Activated T-cell treated with anti-CD3 and anti-CD28 coated beads, Interleukin-2, amount 50 U/mL, for 24 hours (primary cell): Measurements from ENCODE around the gene ALK.

Source experiments
- DNase-seq: peaks from one replicate; pipeline ENCODE4 v3.0.0-alpha.2; 2020
- H3K27ac Mint-ChIP-seq: 2 replicates; pipeline ENCODE4 v1.8.0; 2020; ENCODE audit warnings: mild to moderate bottlenecking, mixed read lengths
- H3K27me3 Mint-ChIP-seq: 2 replicates; pipeline ENCODE4 v1.8.0; 2020; ENCODE audit warnings: mixed read lengths
- H3K36me3 Mint-ChIP-seq: 2 replicates; pipeline ENCODE4 v1.8.0; 2020; ENCODE audit warnings: low read depth, mixed read lengths
- H3K4me1 Mint-ChIP-seq: 2 replicates; pipeline ENCODE4 v1.8.0; 2020; ENCODE audit warnings: low read depth, mixed read lengths
- H3K4me3 Mint-ChIP-seq: 2 replicates; pipeline ENCODE4 v1.8.0; 2020; ENCODE audit warnings: mild to moderate bottlenecking, moderate library complexity, mixed read lengths
- H3K9me3 Mint-ChIP-seq: 2 replicates; pipeline ENCODE4 v1.8.0; 2020; ENCODE audit warnings: mixed read lengths

The ALK gene

DNA sequence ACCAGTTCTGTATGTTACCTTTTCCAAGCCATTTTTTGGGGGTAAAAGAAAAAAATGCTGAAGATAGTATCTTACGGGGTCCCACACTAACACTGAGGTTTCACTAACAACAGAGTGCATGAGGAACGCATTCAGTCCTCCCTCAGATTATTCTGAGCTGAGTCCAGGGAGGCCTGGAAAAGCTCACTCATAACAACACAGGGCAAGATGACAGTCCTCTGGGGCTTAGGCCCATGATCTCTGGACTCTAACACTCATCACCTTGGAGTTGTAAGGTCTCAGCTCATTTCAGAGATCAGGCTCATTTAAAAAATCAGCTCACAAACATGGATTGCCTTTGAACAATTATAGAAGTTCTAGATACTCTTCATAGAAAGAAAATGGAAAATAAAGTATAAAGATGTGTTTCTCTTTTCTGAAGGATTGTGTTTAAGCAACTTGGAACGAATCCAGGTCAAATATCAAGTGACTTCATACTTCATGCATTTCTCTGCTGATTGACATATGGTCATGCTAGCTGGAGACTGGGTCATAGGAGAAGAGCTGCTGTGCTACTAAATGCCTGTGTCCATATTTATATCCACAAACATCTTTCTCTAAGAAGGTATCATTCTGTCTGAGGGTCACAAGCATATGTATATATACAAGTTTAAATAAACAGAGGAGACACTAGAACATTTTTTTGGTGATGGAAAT, 265.8 kb downstream of the ALK start:
- H3K27ac Mint-ChIP-seq: no peak overlapping the region
- no peaks in the 10 kb centered on the region for H3K4me1 Mint-ChIP-seq
- no peak for DNase-seq
- H3K36me3 Mint-ChIP-seq: no peaks in the 10 kb centered on the region
- no peak overlapping the region for H3K4me3 Mint-ChIP-seq
- H3K9me3 Mint-ChIP-seq: no peaks in the 10 kb centered on the region
- H3K27me3 Mint-ChIP-seq: peaks cover 53% of the 10 kb centered on the region

DNA sequence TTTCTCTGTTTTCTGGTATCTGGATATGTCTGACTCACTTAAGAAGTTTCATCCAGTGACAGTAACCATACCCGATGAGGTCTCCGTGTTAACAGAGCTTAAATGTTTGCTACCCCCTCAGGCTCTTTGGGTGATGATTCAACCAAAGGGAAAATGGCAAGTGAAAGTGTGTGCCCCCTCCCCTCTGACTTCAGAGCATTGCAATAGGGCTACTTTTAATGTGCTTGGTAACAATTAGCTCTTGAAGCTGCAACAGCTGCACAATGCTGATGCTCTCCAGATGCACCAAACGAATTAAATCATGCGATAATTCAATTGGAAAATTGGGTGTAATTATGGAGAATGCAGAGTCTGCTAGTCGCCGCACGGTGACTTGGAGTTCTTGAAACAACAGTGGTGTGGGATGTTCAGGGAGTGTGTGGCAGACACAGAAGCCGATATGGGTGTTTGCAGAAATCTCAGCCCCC, 270.7 kb downstream of the ALK start:
- Mint-ChIP-seq H3K9me3 (peaks cover 5% of the 10 kb centered on the region), H3K4me1 (no peaks in the 10 kb centered on the region), H3K4me3 (no peak overlapping the region), H3K36me3 (no peaks in the 10 kb centered on the region), H3K27ac (no peak overlapping the region), H3K27me3 (peaks cover 32% of the 10 kb centered on the region)
- DNase-seq: no peak

DNA sequence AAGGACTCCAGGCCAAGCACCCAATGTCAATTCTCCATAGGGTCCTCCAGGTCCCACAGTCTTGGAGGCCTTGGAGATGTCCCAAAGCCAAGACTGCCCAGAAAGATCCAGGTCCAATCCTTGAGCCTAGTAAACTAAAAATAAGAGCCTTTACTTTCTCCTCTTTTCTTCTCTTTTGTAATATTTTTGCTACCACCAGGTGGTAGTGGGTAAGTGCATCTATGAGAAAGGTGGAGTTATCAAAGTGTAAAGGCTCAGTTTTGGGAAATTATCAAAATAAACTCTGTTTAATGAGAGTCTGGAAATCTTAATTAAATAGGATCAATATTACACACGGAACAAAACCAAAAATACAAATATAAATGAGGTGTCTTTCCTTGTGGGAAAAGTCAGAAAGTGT, 276.4 kb downstream of the ALK start:
- Mint-ChIP-seq H3K4me1 (no peaks in the 10 kb centered on the region), H3K27me3 (peaks cover 8% of the 10 kb centered on the region), H3K4me3 (no peak overlapping the region), H3K27ac (no peak overlapping the region), H3K36me3 (no peaks in the 10 kb centered on the region), H3K9me3 (peaks cover 5% of the 10 kb centered on the region)
- no peak for DNase-seq

DNA sequence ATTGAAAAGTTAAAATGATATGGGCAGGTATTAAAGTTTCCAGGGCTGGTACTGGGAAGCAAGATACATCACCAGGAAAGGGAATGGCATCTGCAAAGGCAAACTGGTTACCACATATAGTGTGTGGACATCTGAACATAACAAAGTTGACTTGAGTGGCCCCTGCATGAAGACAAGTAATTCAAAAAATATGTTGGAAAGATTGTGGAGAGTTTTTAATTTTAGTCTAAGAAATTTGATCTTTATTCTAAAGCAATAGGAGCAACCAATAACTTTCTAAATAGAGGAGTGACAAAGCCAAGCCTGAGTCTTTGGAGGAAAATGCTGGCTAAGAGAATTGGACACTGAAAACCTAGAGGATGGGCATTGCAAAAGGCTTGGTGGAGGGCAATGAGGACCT, 278.2 kb downstream of the ALK start:
- Mint-ChIP-seq H3K27ac (no peak overlapping the region), H3K27me3 (peaks cover 15% of the 10 kb centered on the region), H3K9me3 (no peaks in the 10 kb centered on the region), H3K4me1 (no peaks in the 10 kb centered on the region), H3K4me3 (no peak overlapping the region), H3K36me3 (no peaks in the 10 kb centered on the region)
- no peak for DNase-seq

DNA sequence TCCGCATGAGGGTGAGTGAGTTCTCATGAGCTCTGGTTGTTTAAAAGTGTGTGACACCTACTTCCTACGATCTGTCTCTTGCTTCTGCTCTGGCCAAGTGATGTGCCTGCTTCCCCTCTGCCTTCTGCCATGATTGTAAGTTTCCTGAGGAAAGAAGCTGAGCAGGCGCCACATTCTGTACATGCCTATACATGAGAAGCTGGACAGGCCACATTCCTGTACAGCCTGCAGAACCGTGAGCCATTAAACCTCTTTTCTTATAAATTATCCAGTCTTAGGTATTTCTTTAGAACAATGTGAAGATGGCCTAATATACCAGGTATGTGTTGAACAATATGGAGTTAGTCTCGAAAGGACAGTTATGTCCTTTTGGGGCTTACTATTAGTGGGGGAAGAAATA, 281.0 kb downstream of the ALK start:
- no peak overlapping the region for H3K27ac Mint-ChIP-seq
- H3K9me3 Mint-ChIP-seq: no peaks in the 10 kb centered on the region
- no peaks in the 10 kb centered on the region for H3K36me3 Mint-ChIP-seq
- H3K4me1 Mint-ChIP-seq: no peaks in the 10 kb centered on the region
- DNase-seq: no peak
- H3K4me3 Mint-ChIP-seq: no peak overlapping the region
- peaks cover 18% of the 10 kb centered on the region for H3K27me3 Mint-ChIP-seq

DNA sequence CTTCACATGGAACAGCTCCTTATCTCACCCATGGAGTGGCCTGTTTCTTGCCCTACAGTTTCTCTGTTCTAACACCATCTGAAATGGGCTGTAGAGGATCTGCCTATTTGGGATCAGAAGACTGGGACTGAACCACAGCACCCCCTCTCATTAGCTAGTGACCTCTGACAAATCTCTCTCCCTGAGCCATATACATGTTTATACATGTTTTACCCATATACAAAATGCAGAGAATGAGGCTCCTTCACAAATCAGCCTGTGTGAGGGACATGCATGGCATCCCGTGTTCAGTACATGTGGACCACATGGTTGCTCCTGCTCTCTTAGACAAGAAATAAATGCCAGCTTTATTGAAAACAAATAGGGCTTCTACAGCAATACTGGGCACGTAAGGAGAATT, 282.7 kb downstream of the ALK start:
- Mint-ChIP-seq H3K27ac (no peak overlapping the region), H3K36me3 (no peaks in the 10 kb centered on the region), H3K4me1 (no peaks in the 10 kb centered on the region), H3K9me3 (no peaks in the 10 kb centered on the region), H3K27me3 (peaks cover 26% of the 10 kb centered on the region), H3K4me3 (no peak overlapping the region)
- DNase-seq: no peak

DNA sequence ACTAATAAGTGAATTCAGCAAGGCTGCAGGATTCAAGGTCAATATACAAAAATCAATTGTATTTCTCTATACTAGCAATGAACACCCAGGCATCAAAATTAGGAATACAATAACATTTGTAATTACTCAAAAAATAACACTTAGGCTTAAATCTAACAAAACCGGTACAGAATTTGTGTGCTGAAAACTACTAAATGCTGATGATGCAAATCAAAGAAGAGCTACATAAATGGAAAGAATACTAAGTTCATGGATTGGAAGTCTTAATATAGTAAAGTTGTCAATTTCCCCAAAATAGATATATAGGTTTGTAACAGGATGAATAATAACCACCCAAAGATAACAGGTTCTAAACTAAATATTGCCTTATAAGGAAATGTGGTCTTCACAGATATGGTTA, 286.5 kb downstream of the ALK start:
- H3K27ac Mint-ChIP-seq: no peak overlapping the region

DNA sequence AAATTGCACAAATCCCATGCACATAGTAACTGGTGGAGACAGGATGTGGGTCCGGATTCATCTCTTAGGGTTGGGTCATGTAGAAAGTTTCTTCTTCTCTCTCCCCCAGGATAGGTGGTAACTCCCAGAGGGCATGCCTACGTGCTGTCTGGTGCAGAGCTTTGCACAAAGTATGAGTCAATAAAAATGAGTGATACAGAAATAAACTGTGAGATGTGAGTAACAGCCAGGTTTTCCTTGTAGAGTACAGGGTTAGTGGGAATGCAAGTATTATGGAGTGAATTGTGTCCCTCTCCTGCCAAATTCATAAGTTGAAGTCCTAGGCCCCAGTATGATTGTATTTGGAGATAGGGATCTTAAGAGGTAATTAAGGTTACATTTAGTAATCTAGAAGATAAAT, 289.4 kb downstream of the ALK start:
- DNase-seq: no peak
- H3K27me3 Mint-ChIP-seq: peaks cover 40% of the 10 kb centered on the region
- H3K27ac Mint-ChIP-seq: no peak overlapping the region

More for the DNA sequence above, 286.5 kb downstream of the ALK start:
- H3K9me3 Mint-ChIP-seq: no peaks in the 10 kb centered on the region
- no peak for DNase-seq
- H3K4me3 Mint-ChIP-seq: no peak overlapping the region
- H3K27me3 Mint-ChIP-seq: peaks cover 49% of the 10 kb centered on the region
- H3K4me1 Mint-ChIP-seq: no peaks in the 10 kb centered on the region
- no peaks in the 10 kb centered on the region for H3K36me3 Mint-ChIP-seq

DNA sequence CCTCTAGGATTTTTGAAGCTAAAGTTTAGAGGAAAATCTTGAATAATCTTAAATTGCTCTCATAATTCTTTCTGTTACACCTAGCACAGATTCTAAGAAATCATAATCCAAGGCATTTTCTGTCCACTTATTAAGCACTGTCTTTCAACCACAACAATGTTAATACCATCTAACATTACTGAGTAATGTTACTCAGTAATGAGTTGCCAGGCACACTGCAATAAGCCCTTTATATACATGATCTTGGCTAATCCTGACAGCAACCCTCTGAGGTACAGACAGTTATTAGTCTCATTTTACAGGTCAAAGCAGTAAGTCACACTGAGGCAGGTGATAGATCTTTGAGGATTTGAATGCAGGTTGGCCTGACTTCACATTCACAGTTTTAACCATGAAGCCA, 291.9 kb downstream of the ALK start:
- peaks cover 39% of the 10 kb centered on the region for H3K27me3 Mint-ChIP-seq
- no peak overlapping the region for H3K27ac Mint-ChIP-seq
- H3K4me3 Mint-ChIP-seq: no peak overlapping the region
- H3K9me3 Mint-ChIP-seq: no peaks in the 10 kb centered on the region
- DNase-seq: no peak
- no peaks in the 10 kb centered on the region for H3K36me3 Mint-ChIP-seq
- no peaks in the 10 kb centered on the region for H3K4me1 Mint-ChIP-seq

More for the DNA sequence above, 289.4 kb downstream of the ALK start:
- H3K9me3 Mint-ChIP-seq: no peaks in the 10 kb centered on the region
- H3K4me1 Mint-ChIP-seq: no peaks in the 10 kb centered on the region
- no peak overlapping the region for H3K4me3 Mint-ChIP-seq
- no peaks in the 10 kb centered on the region for H3K36me3 Mint-ChIP-seq

DNA sequence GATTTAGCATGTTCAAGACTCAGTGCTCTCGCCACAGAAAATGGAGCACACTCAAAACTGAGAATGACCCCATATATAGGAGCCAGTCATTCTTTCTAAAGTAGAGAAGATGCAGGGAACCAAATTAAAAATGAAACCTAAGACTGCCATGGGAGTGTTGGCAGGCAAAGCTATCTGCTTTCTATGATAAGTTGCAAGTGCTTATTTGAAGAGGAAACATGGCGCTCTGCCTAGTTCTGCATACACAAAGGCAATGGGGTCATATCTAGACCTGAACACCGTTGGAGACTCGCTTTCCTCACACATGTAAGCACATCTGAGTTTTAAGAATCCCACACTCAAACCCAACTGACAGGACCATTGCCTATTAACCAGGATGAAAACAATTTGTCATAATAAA, 292.5 kb downstream of the ALK start:
- DNase-seq: no peak
- Mint-ChIP-seq H3K4me3 (no peak overlapping the region), H3K4me1 (no peaks in the 10 kb centered on the region), H3K36me3 (no peaks in the 10 kb centered on the region), H3K27ac (no peak overlapping the region), H3K9me3 (no peaks in the 10 kb centered on the region), H3K27me3 (peaks cover 36% of the 10 kb centered on the region)

DNA sequence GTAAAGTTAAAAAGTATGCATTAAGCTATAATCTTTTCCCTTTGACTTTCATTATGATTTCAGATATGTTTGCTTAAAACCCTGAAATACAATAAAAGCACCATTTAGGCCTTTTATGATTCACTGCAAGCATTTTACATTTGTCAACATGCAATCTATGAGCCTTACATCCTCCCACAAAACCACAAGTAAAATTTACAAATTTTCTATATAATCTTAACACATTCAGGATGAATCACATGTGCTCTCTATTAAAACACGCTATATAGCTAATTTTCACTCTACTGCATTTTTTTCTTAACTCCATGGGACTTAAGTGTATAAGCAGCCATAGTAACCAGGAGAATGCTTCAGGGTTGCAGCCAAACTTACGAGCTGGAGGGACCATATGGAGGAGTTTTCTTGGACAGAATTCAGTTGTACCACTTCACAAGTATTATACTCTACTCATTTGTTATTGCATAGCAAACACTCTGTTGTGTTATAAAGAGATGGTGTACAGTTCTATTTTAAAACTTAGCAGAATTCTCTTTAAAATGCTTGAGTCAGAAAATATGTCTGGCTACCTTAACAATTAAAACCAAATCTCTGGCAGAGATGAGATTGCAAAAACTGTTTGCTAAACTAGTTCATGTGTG, 293.2 kb downstream of the ALK start:
- no peak for DNase-seq
- no peaks in the 10 kb centered on the region for H3K9me3 Mint-ChIP-seq
- no peak overlapping the region for H3K4me3 Mint-ChIP-seq
- H3K4me1 Mint-ChIP-seq: no peaks in the 10 kb centered on the region
- no peaks in the 10 kb centered on the region for H3K36me3 Mint-ChIP-seq
- H3K27ac Mint-ChIP-seq: no peak overlapping the region
- H3K27me3 Mint-ChIP-seq: peaks cover 35% of the 10 kb centered on the region

DNA sequence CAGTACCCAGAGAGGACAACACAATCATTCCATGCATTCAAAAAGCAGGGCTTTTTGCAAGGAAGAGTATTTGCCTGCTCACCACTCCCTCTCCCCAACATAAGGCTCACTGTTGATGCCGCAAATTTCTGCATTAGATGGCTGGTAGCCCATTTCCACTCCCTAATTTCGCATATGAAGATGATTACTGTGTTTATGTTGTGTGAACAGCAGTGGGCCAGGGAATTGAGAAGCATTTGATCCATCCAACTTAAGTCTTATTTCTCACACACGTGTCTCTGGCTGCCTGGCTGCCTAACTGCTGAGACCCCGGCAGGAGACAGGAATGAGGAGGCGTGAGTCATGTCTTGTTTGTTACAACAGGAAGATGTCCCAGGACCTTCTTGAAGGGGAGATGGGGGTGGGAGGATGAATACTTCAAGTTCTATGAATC, 294.1 kb downstream of the ALK start:
- DNase-seq: no peak
- peaks cover 30% of the 10 kb centered on the region for H3K27me3 Mint-ChIP-seq
- H3K4me1 Mint-ChIP-seq: no peaks in the 10 kb centered on the region
- no peak overlapping the region for H3K27ac Mint-ChIP-seq
- H3K9me3 Mint-ChIP-seq: no peaks in the 10 kb centered on the region
- H3K4me3 Mint-ChIP-seq: no peak overlapping the region
- H3K36me3 Mint-ChIP-seq: no peaks in the 10 kb centered on the region

DNA sequence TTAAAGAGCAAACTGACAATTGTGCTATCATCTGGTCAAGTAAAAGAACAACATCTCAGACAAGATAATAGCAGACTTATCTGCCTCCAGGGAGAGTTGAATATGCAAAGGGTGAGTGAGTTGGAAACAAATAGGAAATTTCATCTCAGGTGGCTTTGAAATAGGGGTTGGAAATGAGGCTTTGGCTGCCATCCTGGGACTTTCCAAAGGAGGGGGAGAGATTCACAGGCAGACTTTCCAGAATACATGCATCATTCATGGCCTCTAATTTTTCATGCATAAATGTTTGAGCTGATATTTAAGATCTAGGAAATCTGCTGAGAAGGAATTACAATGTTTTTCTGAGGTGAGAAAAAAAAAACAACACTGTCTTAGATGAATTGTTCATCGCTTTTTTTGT, 300.5 kb downstream of the ALK start:
- Mint-ChIP-seq H3K27me3 (peaks cover 10% of the 10 kb centered on the region), H3K9me3 (no peaks in the 10 kb centered on the region), H3K4me1 (no peaks in the 10 kb centered on the region), H3K4me3 (no peak overlapping the region), H3K27ac (no peak overlapping the region), H3K36me3 (no peaks in the 10 kb centered on the region)
- no peak for DNase-seq

DNA sequence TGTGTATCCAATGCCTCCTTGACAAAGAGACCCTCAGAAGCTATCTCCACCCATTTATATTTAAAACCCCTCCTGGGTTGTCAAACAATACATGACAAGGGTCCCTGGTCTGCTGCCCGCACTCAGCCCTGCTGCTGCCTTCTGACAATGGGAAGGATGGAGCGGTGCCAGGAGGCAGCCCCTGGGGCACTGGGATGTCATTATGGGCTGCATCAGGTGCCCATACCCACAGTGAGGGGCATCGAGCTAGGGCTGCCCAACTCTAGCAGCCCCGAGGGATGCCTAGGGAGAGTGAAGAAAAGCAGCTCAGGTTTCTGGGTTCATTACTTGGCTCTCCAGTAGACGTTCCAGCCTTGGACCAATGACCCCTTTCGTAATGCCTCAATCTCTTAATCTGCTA, 301.7 kb downstream of the ALK start:
- no peaks in the 10 kb centered on the region for H3K36me3 Mint-ChIP-seq
- H3K4me3 Mint-ChIP-seq: no peak overlapping the region
- H3K27ac Mint-ChIP-seq: no peak overlapping the region
- H3K4me1 Mint-ChIP-seq: no peaks in the 10 kb centered on the region
- H3K27me3 Mint-ChIP-seq: peaks cover 17% of the 10 kb centered on the region
- no peaks in the 10 kb centered on the region for H3K9me3 Mint-ChIP-seq
- DNase-seq: no peak

DNA sequence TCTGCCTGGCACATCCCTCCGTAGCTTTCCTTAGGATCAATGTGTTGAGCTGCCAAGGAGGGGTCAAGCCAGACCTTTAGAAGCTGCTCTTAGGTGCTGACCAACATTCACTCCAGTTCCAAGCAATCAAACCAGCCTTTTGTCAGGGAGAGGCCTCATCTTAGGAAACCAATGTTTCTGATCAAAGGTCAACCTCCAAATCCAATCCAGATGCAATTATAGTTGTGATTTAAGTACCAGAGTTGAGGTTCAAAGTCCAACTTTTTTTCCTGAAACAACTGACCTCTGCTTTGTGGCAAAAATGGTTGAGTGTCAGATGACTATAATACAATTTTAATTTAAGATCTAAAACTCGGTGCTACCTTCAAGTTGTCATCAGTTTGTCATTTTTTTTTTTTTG, 303.4 kb downstream of the ALK start:
- H3K4me1 Mint-ChIP-seq: no peaks in the 10 kb centered on the region
- no peaks in the 10 kb centered on the region for H3K36me3 Mint-ChIP-seq
- peaks cover 32% of the 10 kb centered on the region for H3K27me3 Mint-ChIP-seq
- no peak for DNase-seq
- no peak overlapping the region for H3K27ac Mint-ChIP-seq
- H3K4me3 Mint-ChIP-seq: no peak overlapping the region
- no peaks in the 10 kb centered on the region for H3K9me3 Mint-ChIP-seq
